Stomach smooth muscle (tissue), 2 donors: ENCODE data around the gene ENG.

Source experiments
- H3K27ac ChIP-seq: one replicate; pipeline ENCODE4 v1.7.0; 2013; ENCODE audit warnings: mild to moderate bottlenecking, low read length, inconsistent platforms
- H3K27me3 ChIP-seq, 2 donors: one replicate each; pipeline ENCODE4 v1.7.0; 2013; ENCODE audit warnings: low read length in 2 of 2; ENCODE audit not compliant: insufficient read depth in 2 of 2, control insufficient read depth in 1 of 2
- H3K36me3 ChIP-seq, 2 donors: one replicate each; pipeline ENCODE4 v1.7.0; 2013; ENCODE audit warnings: low read length in 2 of 2; ENCODE audit not compliant: control insufficient read depth in 2 of 2, insufficient read depth in 2 of 2
- H3K4me1 ChIP-seq: one replicate; pipeline ENCODE4 v1.7.0; 2013; ENCODE audit warnings: low read length; ENCODE audit not compliant: control insufficient read depth, insufficient read depth
- H3K4me3 ChIP-seq, 2 donors: one replicate each; pipeline ENCODE4 v1.7.0; 2013; ENCODE audit warnings: low read length in 2 of 2
- H3K9ac ChIP-seq, 2 donors: one replicate each; pipeline ENCODE4 v1.7.0; 2013; ENCODE audit warnings: low read length in 2 of 2, mild to moderate bottlenecking in 1 of 2
- H3K9me3 ChIP-seq, 2 donors: one replicate each; pipeline ENCODE4 v1.7.0; 2013; ENCODE audit warnings: low read length in 2 of 2; ENCODE audit not compliant: control insufficient read depth in 2 of 2
- donor health status: healthy.
- donor health status: Pancreatic carcinoma.

The ENG gene

DNA sequence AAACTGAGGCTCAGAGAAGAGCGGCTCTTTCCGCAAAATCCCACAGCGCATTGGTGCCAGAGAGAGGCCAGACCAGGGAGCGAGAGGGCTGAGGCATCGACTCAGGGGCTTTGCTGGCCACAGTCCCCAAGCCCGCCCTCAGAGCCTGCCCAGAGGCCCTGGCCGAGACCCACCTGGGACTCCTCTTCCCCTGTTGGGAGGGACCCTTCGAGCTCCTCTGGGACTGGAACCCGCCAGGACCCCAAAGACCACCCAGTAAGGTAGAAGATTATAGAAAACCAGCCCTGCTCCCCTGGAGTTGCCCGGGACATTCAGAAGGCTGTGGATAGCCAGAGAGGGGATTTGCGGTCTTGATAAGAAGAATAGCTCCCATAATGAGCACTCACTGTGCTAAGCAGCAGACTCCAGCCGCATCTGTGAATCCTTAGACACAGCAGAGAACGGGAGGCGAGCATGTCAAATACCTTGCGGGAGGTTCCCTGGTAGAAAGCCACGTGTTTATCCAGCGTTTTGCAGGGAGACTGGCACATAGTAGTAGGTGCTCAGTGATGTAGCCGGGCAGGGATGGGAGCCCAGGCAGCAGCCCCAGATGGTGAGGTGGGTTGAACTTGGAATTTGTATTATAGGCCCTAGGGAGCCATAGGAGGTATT is 23.7 kb upstream of the ENG start:
- Histone ChIP-seq H3K9ac (peak overlapping the region; percentile 76 to 90), H3K27ac (peak overlapping the region; percentile 24), H3K4me3 (peak overlapping the region; percentile 86 to 91), H3K9me3 (no peaks in the 10 kb centered on the region), H3K4me1 (peaks cover 49% of the 10 kb centered on the region), H3K27me3 (no peaks in the 10 kb centered on the region), H3K36me3 (no peaks in the 10 kb centered on the region)

- H3K4me3 ChIP-seq = peak within 1 kb of the TSS; percentile 86 to 91
- H3K9me3 ChIP-seq = no peaks in the 10 kb centered on the region
- H3K4me1 ChIP-seq = peaks cover 49% of the 10 kb centered on the region
- peak within 1 kb of the TSS; percentile 60 for H3K27ac ChIP-seq
- no peaks in the 10 kb centered on the region for H3K27me3 ChIP-seq
- H3K36me3 ChIP-seq = no peaks in the 10 kb centered on the region
- peak within 1 kb of the TSS; percentile 76 to 90 for H3K9ac ChIP-seq
These were observed 23.1 kb upstream of the ENG start, which contains the start of gene AK1 for GRCh38 chr9:127877566-127877998. AK1 (minus strand) TSS chr9:127877675; CDS start chr9:127874617, 3,058 bp downstream.

GRCh38 chr9:127876764-127877562 is 22.5 kb upstream of the ENG start:
- Histone ChIP-seq H3K4me3 (peak overlapping the region; percentile 86 to 91), H3K27me3 (no peaks in the 10 kb centered on the region), H3K4me1 (peaks cover 49% of the 10 kb centered on the region), H3K27ac (peak overlapping the region; percentile 60), H3K36me3 (peaks cover 0 to 4% of the 10 kb centered on the region in 2 donors), H3K9me3 (no peaks in the 10 kb centered on the region), H3K9ac (peak overlapping the region; percentile 67 to 74)

DNA sequence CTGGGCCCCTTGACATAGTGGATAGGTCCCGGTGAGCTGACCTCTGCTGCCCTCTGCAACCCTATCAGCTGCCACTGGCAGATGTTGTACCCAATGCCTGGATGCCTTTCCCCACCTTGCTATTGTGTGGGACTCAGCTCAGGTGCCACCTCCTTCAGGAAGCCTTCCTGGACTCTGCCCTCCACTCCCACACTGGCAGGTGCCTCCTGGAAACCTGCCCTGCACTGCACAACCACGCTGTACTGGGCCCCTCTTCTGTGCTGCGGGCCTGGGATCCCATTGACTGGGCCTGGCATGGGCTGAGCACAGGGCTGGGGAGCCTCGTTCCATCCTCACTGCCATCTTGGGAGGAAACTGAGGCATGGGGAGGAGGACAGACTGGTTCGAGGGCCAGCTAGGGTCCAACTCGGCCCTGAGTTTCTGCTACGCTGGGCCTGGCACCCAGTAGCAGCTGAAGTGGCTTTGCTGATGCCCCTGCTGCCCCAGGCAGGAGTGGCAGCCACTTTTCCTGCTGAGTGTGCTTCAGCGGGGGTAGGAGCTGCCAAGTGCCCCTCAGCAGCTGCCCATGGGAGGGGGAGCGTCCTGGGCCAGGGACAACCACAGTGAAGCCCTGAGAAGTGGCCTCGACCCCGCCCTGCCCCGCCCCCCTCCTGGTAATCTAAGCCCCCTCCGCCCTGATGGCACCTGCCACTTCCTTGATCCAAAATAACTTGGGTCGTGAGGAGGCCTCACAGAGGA is 21.7 kb upstream of the ENG start:
- no peaks in the 10 kb centered on the region for H3K9me3 ChIP-seq
- H3K9ac ChIP-seq = peak overlapping the region; percentile 67 to 74
- peak overlapping the region; percentile 86 to 91 for H3K4me3 ChIP-seq
- H3K27ac ChIP-seq = peak overlapping the region; percentile 24
- H3K36me3 ChIP-seq = peaks cover under 1 to 10% of the 10 kb centered on the region in 2 donors
- H3K4me1 ChIP-seq = peaks cover 49% of the 10 kb centered on the region
- H3K27me3 ChIP-seq = no peaks in the 10 kb centered on the region

GRCh38 chr9:127875306-127875966 is 21.0 kb upstream of the ENG start:
- Histone ChIP-seq H3K27ac (peak overlapping the region; percentile 24), H3K36me3 (peaks cover 7 to 18% of the 10 kb centered on the region in 2 donors), H3K4me3 (peak overlapping the region in 1 of 2 donors; percentile 86), H3K4me1 (peaks cover 49% of the 10 kb centered on the region), H3K9ac (peak overlapping the region; percentile 21 to 41), H3K9me3 (no peaks in the 10 kb centered on the region), H3K27me3 (no peaks in the 10 kb centered on the region)

GRCh38 chr9:127874301-127875221 is 20.1 kb upstream of the ENG start:
- Histone ChIP-seq H3K9me3 (no peaks in the 10 kb centered on the region), H3K9ac (peak overlapping the region; percentile 36 to 50), H3K36me3 (peaks cover 7 to 19% of the 10 kb centered on the region in 2 donors), H3K4me3 (peak overlapping the region; percentile 22 to 49), H3K27me3 (no peaks in the 10 kb centered on the region), H3K4me1 (peaks cover 51% of the 10 kb centered on the region), H3K27ac (peak overlapping the region; percentile 31)

GRCh38 chr9:127873886-127874285 is 19.4 kb upstream of the ENG start:
- Histone ChIP-seq H3K27me3 (no peaks in the 10 kb centered on the region), H3K4me3 (peak overlapping the region; percentile 22 to 49), H3K27ac (peak overlapping the region; percentile 31), H3K9me3 (no peaks in the 10 kb centered on the region), H3K9ac (peak overlapping the region in 1 of 2 donors; percentile 50), H3K4me1 (peaks cover 51% of the 10 kb centered on the region), H3K36me3 (peaks cover 7 to 26% of the 10 kb centered on the region in 2 donors)

DNA sequence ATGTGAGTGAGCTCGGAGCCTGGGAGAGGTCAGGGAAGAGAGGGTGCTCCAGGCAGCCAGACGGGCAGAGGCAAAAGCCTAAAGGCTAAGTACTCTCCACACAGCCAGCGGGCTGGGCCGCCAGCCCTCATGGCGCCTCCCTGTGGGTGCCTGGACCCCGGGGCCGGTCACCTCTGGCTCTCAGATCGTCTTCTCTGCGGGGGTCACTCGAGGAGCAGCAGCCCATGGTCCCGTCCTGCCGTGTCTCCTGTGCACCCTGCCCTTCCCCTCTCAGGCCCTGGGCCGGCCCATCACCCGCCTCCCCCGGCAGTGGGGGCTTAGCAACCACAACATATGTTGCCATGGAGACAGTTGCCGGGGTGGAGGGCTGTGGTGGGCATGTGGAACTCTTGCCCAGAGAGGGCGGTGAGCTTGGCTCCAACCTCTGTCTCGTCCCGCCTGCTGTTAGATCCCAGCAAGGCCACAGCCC is 18.8 kb upstream of the ENG start:
- H3K9me3 ChIP-seq = no peaks in the 10 kb centered on the region
- peaks cover 48% of the 10 kb centered on the region for H3K4me1 ChIP-seq
- H3K27ac ChIP-seq = peak overlapping the region; percentile 31
- no peaks in the 10 kb centered on the region for H3K27me3 ChIP-seq
- peaks cover 8 to 29% of the 10 kb centered on the region in 2 donors for H3K36me3 ChIP-seq
- no peak overlapping the region for H3K9ac ChIP-seq
- H3K4me3 ChIP-seq = no peak overlapping the region

GRCh38 chr9:127872369-127873222 is 18.1 kb upstream of the ENG start:
- Histone ChIP-seq H3K36me3 (peaks cover 12 to 34% of the 10 kb centered on the region in 2 donors), H3K4me3 (no peak overlapping the region), H3K27ac (no peak overlapping the region), H3K4me1 (peaks cover 41% of the 10 kb centered on the region), H3K9me3 (no peaks in the 10 kb centered on the region), H3K9ac (no peak overlapping the region), H3K27me3 (no peaks in the 10 kb centered on the region)
